GM21619 (cell line): ENCODE measurements around the gene FILIP1L.

Source experiments
- ATAC-seq: cut with Tn5 transposase; IDR thresholded peaks from one replicate; pipeline ENCODE4 v1.9.1; 2021; ENCODE audit not compliant: unreplicated experiment

Gene FILIP1L

GRCh38 chr3:99817437-99818240, 296.7 kb downstream of the FILIP1L start, which contains the start of gene CMSS1:
Gene CMSS1 (plus strand): TSS chr3:99817862.
- ATAC-seq, result peak; percentile 97

- no peak for ATAC-seq
Observed at GRCh38 chr3:99817047-99817436, 297.3 kb downstream of the FILIP1L start.

- ATAC-seq, result no peak
Observed at GRCh38 chr3:99810403-99810802, 303.9 kb downstream of the FILIP1L start.

GRCh38 chr3:99809565-99809964, 304.7 kb downstream of the FILIP1L start:
- no peak for ATAC-seq

- ATAC-seq, result peak; percentile 71
Observed at GRCh38 chr3:99808163-99808794, 306.0 kb downstream of the FILIP1L start.

GRCh38 chr3:99805160-99805559, 309.1 kb downstream of the FILIP1L start:
- no peak for ATAC-seq

- ATAC-seq, result no peak
Observed at GRCh38 chr3:99803297-99803696, 311.0 kb downstream of the FILIP1L start.

- ATAC-seq, result no peak
Observed at GRCh38 chr3:99799422-99799821, 314.9 kb downstream of the FILIP1L start.

GRCh38 chr3:99795573-99795972, 318.7 kb downstream of the FILIP1L start:
- no peak for ATAC-seq

GRCh38 chr3:99794485-99794884, 319.8 kb downstream of the FILIP1L start:
- no peak for ATAC-seq

- ATAC-seq, result peak; percentile 87
Observed at GRCh38 chr3:99789011-99789721, 325.1 kb downstream of the FILIP1L start.
